ENCODE results near the gene PNPLA1.

The PNPLA1 gene

DNA sequence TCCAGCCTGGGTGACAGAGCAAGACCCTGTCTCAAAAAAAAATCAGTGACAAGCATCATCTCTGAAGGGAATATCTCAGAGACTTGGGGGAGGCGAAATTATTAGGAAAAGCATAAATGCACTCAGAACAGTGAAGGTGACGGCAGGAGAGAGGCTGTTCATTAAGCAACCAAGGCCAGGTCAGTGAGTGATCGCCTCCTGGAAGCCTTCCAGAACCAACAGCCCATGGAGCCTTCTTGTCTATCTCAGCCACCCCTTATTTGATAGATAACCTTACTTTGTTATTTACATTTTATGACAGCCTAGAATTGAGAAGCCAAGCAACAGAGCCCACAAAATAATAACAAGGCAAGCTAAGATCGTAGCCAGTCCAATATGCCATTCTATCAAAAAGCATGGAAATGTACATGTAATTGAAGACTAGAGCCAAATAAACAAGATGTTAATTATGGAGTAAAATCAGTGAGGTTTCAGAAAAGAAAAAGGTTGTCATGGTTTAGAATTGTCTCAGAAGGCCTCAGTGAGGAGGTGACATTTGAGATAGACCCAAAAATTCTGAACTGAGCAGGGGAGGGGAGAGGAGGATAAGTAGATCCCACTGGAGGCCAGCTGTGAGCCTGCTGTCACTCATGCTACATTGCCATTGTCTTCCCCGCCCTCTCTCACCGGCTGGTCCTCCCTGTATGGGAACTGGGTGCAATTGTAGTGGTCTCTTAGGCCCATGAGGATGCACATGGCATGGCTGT is 49.0 kb downstream of the PNPLA1 start:
- TF ChIP-seq, protein P1, sequence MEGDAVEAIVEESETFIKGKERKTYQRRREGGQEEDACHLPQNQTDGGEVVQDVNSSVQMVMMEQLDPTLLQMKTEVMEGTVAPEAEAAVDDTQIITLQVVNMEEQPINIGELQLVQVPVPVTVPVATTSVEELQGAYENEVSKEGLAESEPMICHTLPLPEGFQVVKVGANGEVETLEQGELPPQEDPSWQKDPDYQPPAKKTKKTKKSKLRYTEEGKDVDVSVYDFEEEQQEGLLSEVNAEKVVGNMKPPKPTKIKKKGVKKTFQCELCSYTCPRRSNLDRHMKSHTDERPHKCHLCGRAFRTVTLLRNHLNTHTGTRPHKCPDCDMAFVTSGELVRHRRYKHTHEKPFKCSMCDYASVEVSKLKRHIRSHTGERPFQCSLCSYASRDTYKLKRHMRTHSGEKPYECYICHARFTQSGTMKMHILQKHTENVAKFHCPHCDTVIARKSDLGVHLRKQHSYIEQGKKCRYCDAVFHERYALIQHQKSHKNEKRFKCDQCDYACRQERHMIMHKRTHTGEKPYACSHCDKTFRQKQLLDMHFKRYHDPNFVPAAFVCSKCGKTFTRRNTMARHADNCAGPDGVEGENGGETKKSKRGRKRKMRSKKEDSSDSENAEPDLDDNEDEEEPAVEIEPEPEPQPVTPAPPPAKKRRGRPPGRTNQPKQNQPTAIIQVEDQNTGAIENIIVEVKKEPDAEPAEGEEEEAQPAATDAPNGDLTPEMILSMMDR (IDR thresholded peaks at IDR 0.05; ENCODE audit: insufficient read depth, low read length, poor library complexity, severe bottlenecking), result no peak
- TF ChIP-seq EZH2phosphoT487 (conservative IDR thresholded peaks at IDR 0.05; ENCODE audit: low read length), result no peak
- H3K9ac ChIP-seq (ENCODE audit: low read length), result no peak overlapping the region
- H3K36me3 ChIP-seq (ENCODE audit: low read length), result no peaks in the 10 kb centered on the region
- no peaks in the 10 kb centered on the region for H3F3A ChIP-seq (ENCODE audit: insufficient read depth)
- H2AFZ ChIP-seq (ENCODE audit: low read depth, low read length, severe bottlenecking), result no peak overlapping the region
- H3K79me2 ChIP-seq (ENCODE audit: insufficient read depth, low read length), result no peaks in the 10 kb centered on the region
- no peaks in the 10 kb centered on the region for H3K9me3 ChIP-seq (ENCODE audit: insufficient read depth, low read length)
- no peaks in the 10 kb centered on the region for H4K20me1 ChIP-seq (ENCODE audit: low read depth, low read length)
- no peak overlapping the region for H3K4me3 ChIP-seq (ENCODE audit: insufficient read depth, low read length, poor library complexity, severe bottlenecking)
- H3K4me2 ChIP-seq (ENCODE audit: low read depth, low read length, poor library complexity, severe bottlenecking), result no peak overlapping the region
- no peak overlapping the region for H3K27ac ChIP-seq (ENCODE audit: low read depth, low read length)
- H3K9me2 ChIP-seq (replicated peaks; ENCODE audit: insufficient read depth, low read length), result no peaks in the 10 kb centered on the region
- no peaks in the 10 kb centered on the region for H3K27me3 ChIP-seq (ENCODE audit: low read length)

DNA sequence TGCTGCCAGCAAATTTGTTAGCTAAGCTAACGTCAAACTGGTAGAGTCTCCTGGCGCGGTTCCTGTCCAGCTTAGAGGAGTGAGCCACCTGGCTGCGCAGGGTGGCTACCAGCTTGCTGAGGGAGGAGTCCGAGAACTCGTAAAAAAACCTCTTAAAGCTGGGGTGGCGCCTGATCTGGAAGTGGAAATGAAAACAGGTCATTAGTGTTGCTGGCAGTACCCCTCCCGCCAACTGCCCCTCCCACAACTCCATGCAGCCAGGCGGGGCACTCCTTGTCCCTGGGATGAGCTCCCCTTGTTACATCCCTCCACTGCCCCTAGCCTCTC is 49.5 kb downstream of the PNPLA1 start:
- Histone ChIP-seq H3K9me2 (replicated peaks; ENCODE audit: insufficient read depth, low read length) (no peaks in the 10 kb centered on the region), H3K79me2 (ENCODE audit: insufficient read depth, low read length) (no peaks in the 10 kb centered on the region), H3K4me2 (ENCODE audit: low read depth, low read length, poor library complexity, severe bottlenecking) (no peak overlapping the region), H3K9me3 (ENCODE audit: insufficient read depth, low read length) (no peaks in the 10 kb centered on the region), H3K27me3 (ENCODE audit: low read length) (no peaks in the 10 kb centered on the region), H3F3A (ENCODE audit: insufficient read depth) (no peaks in the 10 kb centered on the region), H4K20me1 (ENCODE audit: low read depth, low read length) (no peaks in the 10 kb centered on the region), H3K36me3 (ENCODE audit: low read length) (no peaks in the 10 kb centered on the region), H3K4me3 (ENCODE audit: insufficient read depth, low read length, poor library complexity, severe bottlenecking) (no peak overlapping the region), H3K9ac (ENCODE audit: low read length) (no peak overlapping the region), H2AFZ (ENCODE audit: low read depth, low read length, severe bottlenecking) (no peak overlapping the region), H3K27ac (ENCODE audit: low read depth, low read length) (no peak overlapping the region)
- no peak for TF ChIP-seq EZH2phosphoT487 (conservative IDR thresholded peaks at IDR 0.05; ENCODE audit: low read length)
- TF ChIP-seq, protein P1 (IDR thresholded peaks at IDR 0.05; ENCODE audit: insufficient read depth, low read length, poor library complexity, severe bottlenecking), result no peak

DNA sequence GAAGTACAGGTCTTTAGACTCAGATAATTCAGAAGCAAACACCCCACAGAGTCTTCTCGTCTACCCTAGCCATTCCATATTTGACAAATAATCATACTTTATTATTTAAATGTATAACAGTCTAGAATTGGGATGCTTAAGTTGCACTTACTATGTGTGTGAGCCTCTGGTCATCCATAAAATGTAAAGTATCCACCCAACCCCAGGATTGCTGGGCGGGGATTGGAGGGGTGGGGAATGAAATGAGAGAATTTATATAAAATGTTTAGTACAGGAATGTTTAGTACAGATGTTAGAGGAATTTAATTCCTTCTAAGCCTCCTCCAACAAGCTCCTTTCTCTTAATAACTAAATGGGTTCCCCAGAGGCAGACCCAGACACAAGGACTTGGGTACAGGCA is 50.0 kb downstream of the PNPLA1 start:
- H3F3A ChIP-seq (ENCODE audit: insufficient read depth), result no peaks in the 10 kb centered on the region
- H3K4me3 ChIP-seq (ENCODE audit: insufficient read depth, low read length, poor library complexity, severe bottlenecking), result no peak overlapping the region
- H3K27ac ChIP-seq (ENCODE audit: low read depth, low read length), result no peak overlapping the region
- H3K4me2 ChIP-seq (ENCODE audit: low read depth, low read length, poor library complexity, severe bottlenecking), result no peak overlapping the region
- TF ChIP-seq, protein P1 (IDR thresholded peaks at IDR 0.05; ENCODE audit: insufficient read depth, low read length, poor library complexity, severe bottlenecking), result no peak
- TF ChIP-seq EZH2phosphoT487 (conservative IDR thresholded peaks at IDR 0.05; ENCODE audit: low read length), result no peak
- H3K9me3 ChIP-seq (ENCODE audit: insufficient read depth, low read length), result no peaks in the 10 kb centered on the region
- H2AFZ ChIP-seq (ENCODE audit: low read depth, low read length, severe bottlenecking), result no peak overlapping the region
- H3K9ac ChIP-seq (ENCODE audit: low read length), result no peak overlapping the region
- no peaks in the 10 kb centered on the region for H4K20me1 ChIP-seq (ENCODE audit: low read depth, low read length)
- no peaks in the 10 kb centered on the region for H3K79me2 ChIP-seq (ENCODE audit: insufficient read depth, low read length)
- H3K27me3 ChIP-seq (ENCODE audit: low read length), result no peaks in the 10 kb centered on the region
- H3K9me2 ChIP-seq (replicated peaks; ENCODE audit: insufficient read depth, low read length), result no peaks in the 10 kb centered on the region
- H3K36me3 ChIP-seq (ENCODE audit: low read length), result no peaks in the 10 kb centered on the region
